ENCODE results near the gene OR10AD1.
A peak's percentile ranks its signal among the peaks of the same experiment; 100 is the strongest.

DNA sequence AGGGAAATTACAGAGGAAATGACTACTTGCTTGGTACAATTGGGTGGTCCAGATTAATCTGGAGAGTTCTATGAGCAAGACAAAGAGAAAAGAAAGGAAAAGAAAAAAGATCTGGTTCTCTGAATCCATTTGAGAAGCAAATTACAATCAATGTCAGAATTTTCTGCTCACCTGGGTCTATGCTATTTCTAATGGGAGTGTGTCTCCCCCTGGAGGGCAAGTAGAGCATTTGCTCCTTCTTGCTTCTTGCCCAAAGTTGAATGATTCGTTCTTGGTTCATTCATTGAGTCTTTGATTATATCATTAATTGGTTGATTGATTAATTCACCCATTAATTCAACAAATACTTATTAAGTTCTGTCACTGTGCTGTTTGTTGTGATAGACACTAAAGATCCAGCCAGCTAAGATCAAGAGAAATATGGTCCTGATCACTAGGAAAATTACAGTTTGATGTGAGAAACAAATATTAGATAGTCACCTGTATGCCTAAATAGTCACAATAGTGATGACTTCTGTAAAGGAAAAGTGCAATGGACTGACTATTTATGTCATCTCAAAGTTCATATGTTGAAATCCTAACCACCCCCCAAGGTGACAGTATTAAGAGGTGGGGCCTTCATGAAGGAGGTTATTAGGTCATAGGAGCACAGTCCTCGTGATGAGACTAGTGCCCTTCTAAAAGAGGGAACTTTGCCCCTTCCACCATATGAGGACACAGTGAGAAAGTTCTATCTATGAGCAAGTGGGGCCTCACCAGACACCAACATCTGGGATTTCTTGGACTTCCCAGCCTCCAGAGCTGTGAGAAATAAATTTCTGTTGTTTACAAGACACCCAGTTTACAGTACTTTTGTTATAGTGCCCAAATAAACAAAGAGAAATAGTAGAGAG, 37.8 kb downstream of the OR10AD1 start:
- TF ChIP-seq, protein P1, sequence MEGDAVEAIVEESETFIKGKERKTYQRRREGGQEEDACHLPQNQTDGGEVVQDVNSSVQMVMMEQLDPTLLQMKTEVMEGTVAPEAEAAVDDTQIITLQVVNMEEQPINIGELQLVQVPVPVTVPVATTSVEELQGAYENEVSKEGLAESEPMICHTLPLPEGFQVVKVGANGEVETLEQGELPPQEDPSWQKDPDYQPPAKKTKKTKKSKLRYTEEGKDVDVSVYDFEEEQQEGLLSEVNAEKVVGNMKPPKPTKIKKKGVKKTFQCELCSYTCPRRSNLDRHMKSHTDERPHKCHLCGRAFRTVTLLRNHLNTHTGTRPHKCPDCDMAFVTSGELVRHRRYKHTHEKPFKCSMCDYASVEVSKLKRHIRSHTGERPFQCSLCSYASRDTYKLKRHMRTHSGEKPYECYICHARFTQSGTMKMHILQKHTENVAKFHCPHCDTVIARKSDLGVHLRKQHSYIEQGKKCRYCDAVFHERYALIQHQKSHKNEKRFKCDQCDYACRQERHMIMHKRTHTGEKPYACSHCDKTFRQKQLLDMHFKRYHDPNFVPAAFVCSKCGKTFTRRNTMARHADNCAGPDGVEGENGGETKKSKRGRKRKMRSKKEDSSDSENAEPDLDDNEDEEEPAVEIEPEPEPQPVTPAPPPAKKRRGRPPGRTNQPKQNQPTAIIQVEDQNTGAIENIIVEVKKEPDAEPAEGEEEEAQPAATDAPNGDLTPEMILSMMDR (conservative IDR thresholded peaks at IDR 0.05) = peak; percentile 96
- TF ChIP-seq ZFX (IDR thresholded peaks at IDR 0.05) = no peak

All from C4-2B (cell line).